Measurements from ENCODE around the gene POU4F1.

POU4F1 gene

DNA sequence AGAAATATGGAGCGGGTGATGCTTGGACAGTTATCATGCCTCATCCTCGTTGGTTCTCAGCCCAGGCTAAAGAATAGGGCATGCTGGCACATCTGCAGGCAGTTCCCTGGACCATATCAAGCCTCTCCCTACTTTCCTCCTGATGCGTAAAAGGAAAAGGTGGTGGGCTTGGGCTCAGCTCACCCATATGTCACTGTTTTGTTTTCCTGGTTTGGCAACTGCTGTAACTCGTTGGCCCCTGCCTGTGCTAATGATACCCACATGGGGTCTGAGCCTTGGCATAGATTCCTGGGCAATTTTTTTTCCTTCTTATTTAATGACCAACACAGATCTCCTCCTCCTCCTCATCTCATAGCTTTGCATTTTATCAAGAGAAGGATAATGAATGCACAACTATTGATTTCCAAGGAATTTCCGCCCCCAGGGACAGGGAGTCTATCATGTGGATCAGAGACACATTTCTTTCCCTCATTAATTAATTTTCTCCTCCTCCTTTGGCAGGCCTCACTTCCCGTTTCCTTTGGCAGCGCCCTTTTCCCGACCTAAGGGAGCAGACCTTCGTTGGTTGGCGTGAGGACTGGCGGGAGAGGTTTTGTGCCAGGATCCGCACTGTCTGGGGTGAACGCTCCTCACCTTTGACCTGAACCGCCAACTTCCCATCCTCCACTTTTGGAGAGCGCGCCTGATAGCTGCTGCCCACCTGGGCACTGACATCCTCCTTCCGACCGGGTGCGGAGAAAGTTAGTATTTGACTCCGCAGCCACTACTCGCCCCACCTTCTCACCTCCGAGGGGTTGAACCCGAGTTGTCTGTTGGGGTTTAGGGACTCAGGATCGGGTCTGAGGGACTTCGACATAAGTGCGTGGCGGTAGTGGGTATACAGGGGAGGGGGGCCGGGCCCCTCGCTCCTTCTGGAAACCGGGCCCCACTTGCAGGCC lies 3.4 kb upstream of the POU4F1 start:
- DNase-seq (ENCODE audit: low spot score): no peak

DNA sequence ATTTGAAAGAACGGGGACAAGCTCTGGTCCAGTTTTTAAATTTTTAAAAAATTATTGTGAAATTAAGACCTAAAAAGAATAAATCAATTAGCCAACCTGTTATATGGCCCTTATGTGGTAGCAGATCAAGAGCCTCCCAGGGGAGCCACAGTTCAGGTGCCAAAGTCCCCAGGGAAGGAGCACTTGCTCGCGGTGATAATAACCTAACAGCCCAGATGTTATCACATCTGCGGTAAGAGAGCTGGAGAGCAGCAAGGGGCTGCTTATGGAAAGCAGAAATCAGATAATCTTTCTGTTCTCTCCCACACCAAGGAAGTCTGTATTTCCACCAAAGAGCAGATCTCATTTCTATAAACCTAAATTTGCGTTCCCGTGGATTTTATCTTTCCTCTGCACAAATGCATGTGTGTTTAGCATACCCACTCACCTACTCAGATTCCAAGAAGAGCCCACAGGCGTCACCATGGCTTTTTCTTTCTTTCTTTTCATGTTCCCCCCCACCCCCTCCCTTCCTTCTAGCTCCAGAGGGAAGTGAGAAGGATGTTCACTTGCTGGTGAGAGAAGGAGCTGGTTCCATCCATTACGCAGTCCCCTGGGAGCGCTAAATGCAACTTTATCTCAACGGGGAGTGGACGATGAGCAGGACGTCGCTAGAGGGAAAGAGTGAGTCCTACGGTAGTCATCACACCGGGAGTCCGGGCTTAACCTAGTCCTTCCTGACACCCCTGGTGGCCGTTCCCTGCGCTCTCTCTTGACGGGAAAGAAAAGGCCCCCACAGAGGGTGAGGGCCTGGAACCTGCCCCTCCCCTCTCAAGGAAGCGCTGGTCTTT lies 1.6 kb upstream of the POU4F1 start:
- no peak for DNase-seq (ENCODE audit: low spot score)

DNA sequence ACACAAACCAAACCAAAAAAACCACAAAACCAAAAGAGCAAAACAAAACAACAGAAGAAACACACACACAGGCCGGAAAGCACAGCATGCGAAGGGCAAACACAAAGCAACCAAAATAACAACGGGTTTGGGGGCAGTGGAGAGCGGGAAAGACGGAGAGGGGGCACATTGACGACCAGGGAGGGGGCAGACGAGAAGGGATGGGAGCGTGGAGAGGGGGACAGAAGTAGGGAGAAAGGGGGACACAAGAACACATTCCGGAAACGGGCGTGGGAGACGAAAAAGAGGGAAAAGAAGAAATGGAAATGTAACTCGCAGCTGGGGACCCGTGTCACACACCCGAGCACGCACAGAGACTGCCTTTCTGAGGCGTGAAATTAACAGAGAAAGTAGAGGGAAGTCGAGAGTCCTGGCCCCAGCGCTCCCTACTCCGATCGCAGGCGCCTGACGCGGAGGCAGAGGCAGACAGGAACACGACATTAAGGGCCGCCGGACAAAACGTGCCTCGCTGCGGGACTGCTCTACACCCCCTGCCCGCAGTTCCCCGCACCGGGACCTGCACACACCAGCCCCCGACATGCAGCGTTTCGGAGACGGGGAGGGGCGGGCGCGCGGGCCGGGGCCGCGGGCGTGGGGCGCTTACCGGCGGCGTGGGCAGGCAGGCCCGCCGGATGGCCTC lies 652 bp downstream of the POU4F1 start:
- DNase-seq (ENCODE audit: low spot score): no peak

DNA sequence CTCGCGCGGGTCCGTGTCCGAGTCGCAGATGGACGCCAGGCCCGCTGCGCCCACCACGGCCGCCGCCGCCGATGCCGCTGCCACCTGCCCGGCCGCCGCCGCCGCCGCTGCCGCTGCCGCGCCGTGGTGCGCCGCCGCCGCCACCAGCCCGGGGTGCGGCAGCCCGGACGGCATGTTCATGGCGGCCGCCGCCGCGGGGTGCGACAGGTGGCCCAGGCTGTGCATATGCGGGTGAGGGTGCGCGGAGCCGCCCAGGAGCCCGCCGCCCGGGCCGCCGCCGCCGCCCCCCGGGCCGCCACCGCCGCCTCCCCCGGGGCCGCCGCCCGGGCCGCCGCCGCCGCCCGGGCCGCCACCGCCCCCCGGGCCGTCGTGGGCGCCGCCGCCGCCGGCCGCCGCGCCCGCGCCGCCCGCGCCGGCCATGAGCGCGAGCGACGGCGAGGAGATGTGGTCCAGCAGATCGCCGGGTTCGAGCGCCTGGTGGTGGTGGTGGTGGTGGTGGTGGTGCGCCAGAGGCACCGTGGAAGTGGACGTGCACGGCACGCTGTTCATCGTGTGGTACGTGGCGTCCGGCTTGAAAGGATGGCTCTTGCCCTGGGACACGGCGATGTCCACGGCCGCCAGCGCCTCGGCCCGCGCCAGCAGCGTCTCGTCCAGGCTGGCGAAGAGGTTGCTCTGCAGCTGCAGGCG lies 1.3 kb downstream of the POU4F1 start:
- DNase-seq (ENCODE audit: low spot score): no peak

DNA sequence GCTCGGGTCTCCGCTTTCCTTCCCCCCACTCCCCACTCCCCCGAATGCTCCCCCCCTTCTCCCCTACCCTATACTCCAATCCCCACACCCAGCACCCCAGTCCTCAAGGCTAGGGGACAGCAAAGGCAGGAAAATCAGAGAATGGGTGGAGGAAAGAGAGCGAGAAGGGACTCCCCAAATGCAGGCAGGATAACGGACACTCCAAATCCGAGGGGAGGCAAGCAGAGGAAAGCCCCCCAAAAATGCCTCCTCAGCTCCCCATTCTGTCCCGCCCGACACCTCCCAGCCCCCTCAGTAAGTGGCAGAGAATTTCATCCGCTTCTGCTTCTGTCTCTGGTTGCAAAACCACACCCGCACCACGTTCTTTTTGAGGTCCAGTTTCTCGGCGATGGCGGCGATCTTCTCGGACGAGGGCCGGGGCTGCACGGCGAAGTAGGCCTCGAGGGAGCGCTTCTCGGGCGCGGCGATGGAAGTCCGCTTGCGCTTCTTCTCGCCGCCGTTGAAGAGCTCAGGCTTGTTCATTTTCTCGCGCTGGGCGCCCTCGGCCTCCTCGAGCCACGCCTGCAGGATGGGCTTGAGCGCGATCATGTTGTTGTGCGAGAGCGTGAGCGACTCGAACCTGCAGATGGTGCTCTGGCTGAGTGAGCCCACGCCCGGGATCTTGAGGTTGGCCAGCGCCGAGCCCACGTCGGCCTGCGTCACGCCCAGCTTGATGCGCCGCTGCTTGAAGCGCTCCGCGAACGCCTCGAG lies 2.1 kb downstream of the POU4F1 start:
- no peak for DNase-seq (ENCODE audit: low spot score)

DNA sequence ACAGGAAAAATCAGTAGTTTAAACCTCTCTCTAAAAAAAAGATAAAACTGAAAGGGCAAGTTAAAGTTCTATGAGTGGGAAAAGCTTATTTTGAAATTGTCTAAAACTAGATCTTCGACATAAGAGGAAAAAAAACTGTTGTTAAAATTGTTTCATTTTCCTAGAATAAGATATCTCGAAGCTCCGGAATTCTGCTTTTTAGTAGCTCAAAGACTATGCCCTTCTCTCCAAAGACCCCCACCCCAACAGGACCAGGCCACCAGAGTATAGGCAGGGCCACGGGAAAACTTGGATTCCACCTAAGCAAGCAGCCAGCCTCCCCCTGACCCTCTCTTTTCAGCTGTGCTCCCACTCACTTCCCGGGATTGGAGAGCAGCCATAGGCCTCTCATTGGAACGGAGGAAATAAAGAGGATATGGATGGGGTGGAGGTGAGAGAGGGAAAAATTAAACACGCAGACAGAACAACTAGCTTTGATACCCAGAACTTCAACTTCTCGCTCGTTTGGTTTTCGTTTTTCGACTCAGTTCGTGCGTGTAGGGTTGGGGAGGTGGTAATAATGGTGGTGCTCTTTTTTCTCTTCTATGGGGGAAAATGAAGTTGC lies 3.0 kb downstream of the POU4F1 start:
- no peak for DNase-seq (ENCODE audit: low spot score)

DNA sequence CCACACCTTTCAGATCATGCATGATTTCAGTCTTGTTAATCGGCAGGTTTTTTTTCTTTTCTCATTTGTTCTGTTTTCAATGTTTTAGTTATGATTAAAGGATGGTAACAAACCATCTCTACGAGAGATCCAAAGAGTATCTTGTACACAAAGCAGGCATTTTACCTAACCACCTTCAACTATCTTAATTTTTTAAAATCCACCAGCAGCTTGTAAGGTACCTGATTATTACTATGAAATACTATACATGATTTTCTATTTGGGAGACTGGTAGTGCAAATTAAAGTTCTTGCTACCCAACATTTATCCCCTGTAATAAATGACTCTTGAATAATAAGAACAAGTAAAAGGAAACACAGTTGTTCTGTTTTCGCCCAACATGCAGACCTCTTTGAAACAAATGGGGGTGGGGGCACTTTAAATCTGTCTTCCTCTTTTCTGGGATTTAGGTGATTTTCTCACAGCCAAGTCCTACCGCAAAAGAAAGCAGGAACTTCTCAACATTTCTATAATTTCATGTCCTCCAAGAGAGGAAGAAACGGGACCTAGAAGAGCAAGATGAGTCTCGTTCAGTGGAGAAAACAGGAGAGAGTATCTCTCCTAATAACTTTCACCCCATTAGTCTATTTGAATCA lies 3.6 kb downstream of the POU4F1 start:
- no peak for DNase-seq (ENCODE audit: low spot score)

DNA sequence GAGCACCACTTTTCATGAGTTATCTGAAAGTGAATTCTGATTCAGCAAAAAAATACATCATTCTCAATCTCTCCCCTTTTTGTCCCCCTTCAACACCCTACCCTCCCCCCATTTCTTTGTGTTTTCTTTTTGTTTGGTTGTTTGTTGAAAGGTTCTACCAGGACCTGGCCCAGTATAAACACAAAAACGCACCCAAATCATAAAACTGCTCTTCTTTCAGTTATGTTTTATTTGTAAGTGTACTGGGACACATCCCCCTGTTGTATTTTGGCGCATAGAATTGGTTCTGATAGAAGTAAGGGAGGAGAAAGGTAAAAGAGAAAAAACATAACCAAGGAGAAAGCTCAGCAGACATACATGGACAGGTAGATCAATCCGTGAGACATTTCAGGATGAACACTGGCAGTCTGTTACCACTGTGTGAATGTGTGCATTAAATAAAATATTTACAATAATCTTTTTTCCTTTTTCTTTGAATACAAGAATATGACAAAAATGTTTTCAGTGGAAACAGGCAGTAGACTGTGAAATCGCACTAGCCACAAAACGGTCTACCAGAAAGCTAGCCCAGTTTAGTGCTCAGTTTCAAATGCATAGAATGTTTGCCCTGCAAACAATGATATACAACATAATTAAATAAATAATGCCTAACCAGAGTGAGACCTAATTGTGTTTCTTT lies 4.2 kb downstream of the POU4F1 start:
- no peak for DNase-seq (ENCODE audit: low spot score)

DNA sequence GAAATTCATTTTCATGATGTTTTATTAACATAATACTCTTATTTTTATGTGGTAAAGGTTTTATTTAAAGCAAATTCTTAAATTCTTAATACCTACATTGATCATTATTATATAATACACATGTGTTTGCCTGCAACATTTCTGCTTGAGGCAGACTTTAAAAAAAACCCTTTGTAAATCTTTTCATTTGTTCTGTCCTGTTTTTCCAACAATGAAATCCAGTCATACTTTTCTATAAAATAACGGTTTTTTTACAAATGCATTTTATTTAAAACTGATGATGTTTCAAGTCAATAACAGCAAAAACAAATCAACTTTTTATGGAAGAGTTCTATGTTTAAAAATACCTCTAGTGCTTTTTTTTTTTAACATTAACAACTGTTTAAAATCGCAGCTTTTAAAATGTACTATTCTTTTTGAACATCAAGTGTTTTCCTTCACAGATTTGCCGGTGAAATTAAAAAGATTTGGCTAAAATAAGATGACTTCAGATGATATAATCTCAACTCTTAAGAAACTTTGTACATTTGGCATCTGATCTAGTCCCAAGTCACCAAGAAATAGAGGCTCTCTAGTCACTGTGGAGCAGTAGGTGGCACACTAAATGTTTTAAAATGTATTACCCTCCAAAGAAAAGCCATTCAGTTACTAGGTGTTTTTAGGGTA lies 5.1 kb downstream of the POU4F1 start:
- DNase-seq (ENCODE audit: low spot score): no peak

DNA sequence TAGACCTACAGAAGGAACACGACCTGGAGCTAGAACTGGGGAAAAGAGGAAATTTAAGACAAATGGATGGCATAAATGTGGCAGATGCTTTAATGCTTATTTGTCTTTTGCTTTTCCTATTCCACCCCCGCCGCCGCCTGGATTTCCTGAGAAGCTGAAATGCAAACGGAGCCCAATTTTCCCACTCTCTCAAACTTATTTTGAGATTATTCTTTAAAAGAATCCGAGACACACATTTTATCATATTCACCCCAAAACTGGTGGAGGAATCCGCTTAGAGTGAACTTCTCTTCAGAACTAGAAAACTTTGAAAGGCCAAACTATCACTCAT lies 5.8 kb downstream of the POU4F1 start:
- no peak for DNase-seq (ENCODE audit: low spot score)

DNA sequence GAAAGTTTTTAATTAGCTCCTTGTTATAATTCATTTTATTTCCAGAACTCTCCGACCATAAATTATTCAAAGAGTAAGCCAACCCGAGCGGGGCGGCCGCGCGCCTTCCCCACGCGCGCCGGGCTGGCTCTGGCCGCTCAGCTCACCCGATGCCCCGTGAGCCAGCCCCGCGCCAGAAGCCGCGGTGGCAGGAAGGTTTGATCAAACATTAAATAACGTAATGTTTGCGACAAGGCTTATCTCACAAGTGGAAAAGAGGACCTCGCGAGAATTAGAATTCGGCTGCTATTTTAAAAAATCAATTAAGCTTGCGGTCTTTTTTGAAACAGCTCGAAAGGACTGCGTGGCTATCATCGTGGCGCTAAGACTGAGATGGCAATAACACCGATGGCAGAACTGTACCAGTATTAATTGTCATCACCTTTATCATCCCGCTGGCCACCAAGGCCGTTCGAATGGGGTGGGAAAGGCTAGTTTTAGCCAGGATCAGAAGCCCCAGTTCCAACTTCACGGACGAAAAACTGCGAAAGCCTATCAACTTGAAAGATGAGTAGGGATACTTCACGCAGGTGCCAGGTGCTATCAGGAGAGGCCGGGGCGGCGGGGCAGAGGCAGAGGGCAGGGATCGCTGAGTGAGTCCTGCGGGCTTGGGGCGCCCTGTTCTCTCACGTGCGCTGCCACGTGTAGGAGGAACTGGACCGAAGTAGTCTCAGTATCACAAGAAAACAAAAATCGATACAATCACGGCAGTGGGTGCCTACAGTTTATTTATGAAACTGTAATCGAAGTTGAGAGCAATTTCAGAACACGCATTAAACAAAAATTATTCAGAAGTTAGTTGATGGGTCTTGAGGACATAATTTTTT lies 6.4 kb downstream of the POU4F1 start:
- DNase-seq (ENCODE audit: low spot score): no peak

DNA sequence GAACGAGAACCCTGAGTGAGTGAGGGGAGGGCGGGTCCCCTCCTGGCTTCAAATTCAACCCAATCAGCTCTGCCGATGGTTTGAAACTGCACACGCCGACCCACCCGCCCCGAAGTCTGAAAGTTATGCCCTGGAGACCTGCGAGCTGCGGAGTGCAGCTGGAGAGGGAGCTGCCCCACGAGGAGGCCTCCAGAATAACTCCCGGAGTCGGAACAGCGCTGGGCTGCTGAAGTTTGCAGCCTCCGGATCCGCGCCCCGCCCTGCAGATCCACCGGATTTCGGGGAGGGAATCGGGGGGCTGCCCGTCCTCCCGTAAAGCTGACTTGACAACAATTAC lies 7.0 kb downstream of the POU4F1 start:
- no peak for DNase-seq (ENCODE audit: low spot score)

DNA sequence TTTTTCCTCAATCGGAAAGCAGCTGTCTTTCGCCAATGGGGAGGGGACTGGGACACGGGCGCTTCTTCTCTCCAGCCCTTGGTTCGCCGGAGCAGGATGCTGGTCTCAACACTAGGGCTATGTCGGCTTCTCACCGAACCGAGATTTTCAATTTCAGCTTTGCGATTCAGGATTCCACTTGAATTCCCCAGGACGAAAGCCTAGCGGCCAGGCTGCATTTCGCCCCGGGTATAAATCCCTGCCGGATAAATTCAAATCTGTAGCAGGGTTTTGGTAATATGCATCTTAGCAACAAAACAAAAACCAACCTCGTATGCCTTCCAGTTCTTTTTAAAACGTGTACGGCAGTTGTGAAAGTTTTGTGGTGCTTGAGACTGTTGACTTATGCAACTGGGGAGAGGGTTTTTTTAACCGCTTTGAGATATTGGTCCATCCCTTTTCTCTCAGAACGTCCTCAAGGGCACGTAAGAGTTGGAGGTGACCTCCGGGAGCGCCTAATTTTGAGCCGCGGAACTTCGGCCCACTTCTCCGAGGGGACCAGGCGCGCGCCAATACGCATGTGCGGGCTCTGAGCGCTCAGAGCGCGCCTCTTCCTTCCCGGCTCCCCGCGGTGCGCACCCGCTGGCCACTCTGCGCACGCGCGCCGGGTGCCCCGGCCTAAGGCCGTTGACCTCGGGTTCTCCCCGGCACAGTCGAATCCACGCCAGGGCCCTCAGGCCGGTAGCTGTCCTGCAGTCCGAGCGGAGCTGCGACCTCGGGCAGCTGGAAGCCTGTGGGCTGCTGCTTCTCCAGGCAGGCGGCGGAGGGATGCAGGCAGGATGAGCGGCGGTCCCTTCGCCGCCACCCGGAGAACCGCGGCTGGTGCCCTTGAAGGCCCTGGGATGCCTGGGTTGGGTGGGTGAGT lies 7.6 kb downstream of the POU4F1 start:
- DNase-seq (ENCODE audit: low spot score): no peak

DNA sequence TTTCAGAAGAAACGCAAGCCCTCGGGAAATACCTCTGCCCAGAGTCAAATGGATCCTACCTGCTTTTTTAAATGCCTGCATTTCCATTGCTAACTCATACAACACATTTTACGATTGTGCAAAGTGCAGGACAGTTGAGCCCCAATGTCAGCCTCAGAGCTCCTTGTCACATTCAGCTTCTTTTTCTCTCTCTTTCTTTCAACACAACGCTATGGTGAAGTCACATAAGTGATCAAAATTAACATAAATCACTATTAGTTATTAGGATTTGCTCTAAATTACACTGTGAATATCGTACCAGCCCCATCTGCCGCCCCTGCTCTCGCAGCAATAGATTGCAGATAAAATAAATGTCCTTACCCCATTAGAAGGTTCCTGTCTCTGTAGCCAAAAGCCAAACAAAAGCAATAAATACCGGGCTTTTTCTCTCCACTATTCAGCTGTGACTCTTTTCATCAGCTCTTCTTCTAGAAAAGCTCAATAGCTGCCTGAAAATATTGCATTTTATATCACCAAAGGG lies 8.8 kb downstream of the POU4F1 start:
- no peak for DNase-seq (ENCODE audit: low spot score)

DNA sequence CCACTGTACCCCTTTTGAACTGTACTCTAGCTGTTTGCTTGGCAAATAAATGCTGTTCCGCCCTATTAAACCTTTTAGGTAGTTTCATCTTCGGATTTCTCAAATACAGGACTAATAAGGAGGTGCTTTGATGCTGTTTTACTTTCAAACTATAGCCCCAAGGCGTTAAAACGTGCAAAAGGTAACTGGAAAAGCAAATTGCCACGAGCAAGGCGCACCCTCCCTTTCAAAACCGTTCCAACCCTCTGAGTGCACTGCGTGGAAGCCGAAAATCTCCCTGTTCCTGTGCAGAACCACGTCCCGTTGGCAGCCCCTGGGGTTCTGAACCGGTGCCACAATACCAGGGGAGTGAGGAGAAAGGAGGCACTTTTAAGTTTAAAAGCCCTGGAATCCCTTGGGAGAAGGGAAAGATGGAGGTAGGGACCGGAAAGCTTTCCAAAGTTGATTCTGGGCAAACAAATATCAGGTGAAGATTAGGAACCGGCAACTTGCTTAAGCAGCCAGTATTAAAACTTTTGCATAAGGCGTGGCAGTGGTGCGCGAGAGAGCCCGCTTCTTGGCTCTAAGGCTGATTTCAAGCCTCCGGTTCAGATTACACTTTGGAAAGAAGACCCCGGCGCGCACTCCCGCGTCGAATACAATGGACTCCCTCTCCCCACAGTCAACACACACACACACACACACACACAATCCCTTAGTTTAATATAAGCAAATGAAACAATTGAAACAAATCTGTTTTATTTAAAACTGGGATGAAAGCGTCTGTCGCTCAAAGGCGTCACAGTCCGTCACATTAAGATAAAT lies 9.5 kb downstream of the POU4F1 start:
- no peak for DNase-seq (ENCODE audit: low spot score)

DNA sequence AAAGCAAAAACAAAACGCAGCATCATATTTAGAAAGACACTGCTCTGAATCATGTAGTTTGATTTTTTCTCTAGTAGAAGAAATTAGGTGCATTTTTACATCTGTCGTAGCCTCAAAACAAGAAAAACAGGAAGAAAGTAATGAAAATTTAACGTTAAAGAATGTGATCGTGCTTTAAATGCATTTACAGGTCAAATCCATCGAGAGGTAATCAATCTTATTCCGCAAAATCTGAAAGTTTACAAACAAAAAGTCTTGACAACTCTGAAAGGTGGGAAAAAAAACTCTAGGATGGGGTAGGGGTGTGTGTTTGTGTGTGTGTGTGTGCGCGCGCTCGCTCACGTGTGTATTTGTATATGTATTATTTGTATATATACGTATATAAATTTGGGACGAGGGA lies 10.2 kb downstream of the POU4F1 start:
- no peak for DNase-seq (ENCODE audit: low spot score)
